Testis (tissue), 2 donors: ENCODE results near the gene CRYBA4.

Experiments used
- CTCF ChIP-seq, 3 experiments: fragments of 450-650 bp in 2 of 3; fragments of 200-600 bp in 1 of 3; sonication (generic) in 1 of 3; IDR thresholded peaks; one replicate each; pipeline ENCODE4 v1.5.1; 2016 to 2019; ENCODE audit warnings: antibody characterized with exemption in 3 of 3, mild to moderate bottlenecking in 2 of 3, moderate library complexity in 1 of 3
- POLR2A ChIP-seq: fragments of 450-650 bp; IDR thresholded peaks from one replicate; pipeline ENCODE4 v1.6.1; 2017; ENCODE audit warnings: antibody characterized with exemption, mild to moderate bottlenecking, moderate library complexity

- TF ChIP-seq CTCF (IDR thresholded peaks at IDR 0.05): no peak
- no peak for TF ChIP-seq POLR2A
Measured at GRCh38 chr22:26601726-26602125, 20.0 kb upstream of the CRYBA4 start.
